Tibial artery (tissue), 4 donors: ENCODE results near the gene MGAT2.

ENCODE experiments used
- DNase-seq, 2 donors: peaks; one replicate each; pipeline ENCODE4 v3.0.0-alpha.2; 2019
- H3K27ac ChIP-seq, 2 donors: fragments of 200-600 bp; sonication (generic) in 1 of 2; 1 replicate in 1 of 2; 2 replicates in 1 of 2; pipeline ENCODE4 v1.5.1; 2018 to 2019; ENCODE audit warnings: mild to moderate bottlenecking in 1 of 2
- H3K27me3 ChIP-seq, 2 donors: fragments of 200-600 bp; sonication (generic) in 1 of 2; one replicate each; pipeline versions ENCODE4 v1.5.1 to v1.6.0; 2016 to 2019
- H3K36me3 ChIP-seq, 3 donors: fragments of 200-600 bp; sonication (generic) in 2 of 3; one replicate each; pipeline ENCODE4 v1.5.1; 2016 to 2019; ENCODE audit warnings: mild to moderate bottlenecking in 2 of 3
- H3K4me1 ChIP-seq, 4 donors: fragments of 200-600 bp; sonication (generic) in 2 of 4; 1 replicate in 3 of 4; 2 replicates in 1 of 4; pipeline ENCODE4 v1.5.1; 2016 to 2019
- H3K4me3 ChIP-seq, 2 donors: fragments of 200-600 bp; sonication (generic) in 1 of 2; 1 replicate in 1 of 2; 2 replicates in 1 of 2; pipeline ENCODE4 v1.5.1; 2018 to 2019; ENCODE audit warnings: mild to moderate bottlenecking in 2 of 2
- H3K9me3 ChIP-seq, 3 donors: fragments of 200-600 bp; sonication (generic) in 1 of 3; one replicate each; pipeline ENCODE4 v1.5.1; 2016 to 2019
- CTCF ChIP-seq, 2 experiments: fragments of 200-600 bp in 1 of 2; fragments of 450-650 bp in 1 of 2; IDR thresholded peaks; one replicate each; pipeline ENCODE4 v1.5.1; 2017 to 2019; ENCODE audit warnings: antibody characterized with exemption in 2 of 2, mild to moderate bottlenecking in 1 of 2, moderate library complexity in 1 of 2
- intact Hi-C: fragments of 100-400 bp; cut with DNase I; formaldehyde crosslinking; loops from one replicate; pipeline ENCODE4 v1.15.0; 2023; ENCODE audit warnings: low total_unique reads

Gene MGAT2

DNA sequence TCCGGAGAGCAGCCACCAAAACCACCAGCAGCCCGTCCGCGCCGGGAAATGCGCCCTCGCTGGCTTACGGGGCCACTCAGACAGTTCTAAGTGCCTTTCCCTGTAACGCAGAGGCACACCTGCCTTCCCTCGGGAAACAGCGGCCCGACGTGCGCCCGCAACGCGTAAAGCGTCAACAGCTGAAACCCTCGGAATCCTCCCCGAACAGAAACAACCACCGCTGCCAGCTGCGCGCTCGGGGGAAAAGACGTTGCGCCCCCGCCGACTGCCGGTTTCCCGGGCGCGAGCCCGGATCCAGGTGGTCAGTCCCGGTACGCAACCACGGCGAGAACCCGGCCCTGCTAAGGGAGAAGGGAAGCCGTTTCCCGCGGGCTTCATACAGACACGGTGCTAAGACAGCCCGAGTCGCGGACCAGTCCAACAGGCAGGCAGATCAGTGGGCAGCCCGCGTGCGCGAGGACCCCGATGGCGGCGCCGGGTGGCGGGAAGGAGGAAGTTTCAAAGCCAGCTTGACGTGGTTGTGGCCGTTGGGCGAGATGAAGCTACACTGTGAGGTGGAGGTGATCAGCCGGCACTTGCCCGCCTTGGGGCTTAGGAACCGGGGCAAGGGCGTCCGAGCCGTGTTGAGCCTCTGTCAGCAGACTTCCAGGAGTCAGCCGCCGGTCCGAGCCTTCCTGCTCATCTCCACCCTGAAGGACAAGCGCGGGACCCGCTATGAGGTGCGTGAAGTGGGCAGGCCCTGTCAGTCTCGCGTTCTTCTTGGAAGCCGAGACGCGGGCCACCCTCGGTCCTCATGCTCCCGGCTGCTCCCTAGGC is 21.9 kb upstream of the MGAT2 start, which contains the start of gene LRR1:
Gene LRR1 (plus strand): TSS at position 456 of the 816 bp plus-strand sequence. CDS start 81 bp downstream, at position 537.
- H3K9me3 ChIP-seq, result no peaks in the 10 kb centered on the region
- no peak for TF ChIP-seq CTCF (IDR thresholded peaks at IDR 0.05)
- peaks cover 0 to 4% (median 1%) of the 10 kb centered on the region in 3 donors for H3K36me3 ChIP-seq
- no peaks in the 10 kb centered on the region for H3K27me3 ChIP-seq
- peaks cover 0 to 12% (median 4%) of the 10 kb centered on the region in 4 donors for H3K4me1 ChIP-seq
- DNase-seq, result peak; percentile 80 to 91
- H3K27ac ChIP-seq, result peak within 1 kb of the TSS; percentile 90 to 93
- intact Hi-C loops, result no loop called here
- peak within 1 kb of the TSS; percentile 70 to 96 for H3K4me3 ChIP-seq

DNA sequence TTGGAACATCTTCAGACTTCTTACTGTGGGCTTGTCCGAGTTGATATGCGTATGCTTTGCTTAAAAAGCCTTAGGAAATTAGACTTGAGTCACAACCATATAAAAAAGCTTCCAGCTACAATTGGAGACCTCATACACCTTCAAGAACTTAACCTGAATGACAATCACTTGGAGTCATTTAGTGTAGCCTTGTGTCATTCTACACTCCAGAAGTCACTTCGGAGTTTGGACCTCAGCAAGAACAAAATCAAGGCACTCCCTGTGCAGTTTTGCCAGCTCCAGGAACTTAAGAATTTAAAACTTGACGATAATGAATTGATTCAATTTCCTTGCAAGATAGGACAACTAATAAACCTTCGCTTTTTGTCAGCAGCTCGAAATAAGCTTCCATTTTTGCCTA is 13.0 kb upstream of the MGAT2 start:
- Histone ChIP-seq H3K27ac (no peak overlapping the region), H3K4me1 (no peaks in the 10 kb centered on the region), H3K36me3 (peaks cover 1 to 11% (median 5%) of the 10 kb centered on the region in 3 donors), H3K4me3 (no peak overlapping the region), H3K27me3 (no peaks in the 10 kb centered on the region), H3K9me3 (no peaks in the 10 kb centered on the region)
- no peak for TF ChIP-seq CTCF (IDR thresholded peaks at IDR 0.05)
- intact Hi-C loops, result no loop called here
- no peak for DNase-seq

GRCh38 chr14:49612251-49612650 is 8.3 kb upstream of the MGAT2 start:
- intact Hi-C loops, result no loop called here
- Histone ChIP-seq H3K9me3 (no peaks in the 10 kb centered on the region), H3K36me3 (peaks cover 5 to 16% (median 5%) of the 10 kb centered on the region in 3 donors), H3K4me3 (no peak overlapping the region), H3K4me1 (no peaks in the 10 kb centered on the region), H3K27ac (no peak overlapping the region), H3K27me3 (no peaks in the 10 kb centered on the region)
- TF ChIP-seq CTCF (IDR thresholded peaks at IDR 0.05), result no peak
- no peak for DNase-seq

DNA sequence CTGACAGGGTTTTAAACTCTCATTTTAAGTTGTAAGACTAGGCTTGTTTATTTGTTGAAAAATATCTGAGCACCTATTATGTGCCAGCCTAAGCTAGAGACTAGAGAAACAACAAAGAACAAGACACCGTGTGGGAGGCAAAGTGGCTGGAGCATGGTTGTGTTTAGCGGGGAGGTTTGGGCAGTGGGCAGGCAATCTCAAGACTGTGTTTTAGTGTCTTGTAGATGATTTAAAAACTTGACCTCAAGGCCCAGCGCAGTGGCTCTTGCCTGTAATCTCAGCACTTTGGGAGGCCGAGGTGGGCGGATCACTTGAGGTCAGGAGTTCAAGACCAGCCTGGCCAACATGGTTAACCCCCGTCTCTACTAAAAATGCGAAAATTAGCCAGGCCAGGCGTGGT is 7.9 kb upstream of the MGAT2 start:
- TF ChIP-seq CTCF (IDR thresholded peaks at IDR 0.05), result no peak
- intact Hi-C loops, result no loop called here
- H3K27me3 ChIP-seq, result no peaks in the 10 kb centered on the region
- no peaks in the 10 kb centered on the region for H3K9me3 ChIP-seq
- H3K27ac ChIP-seq, result no peak overlapping the region
- H3K4me1 ChIP-seq, result no peaks in the 10 kb centered on the region
- DNase-seq, result peak in 1 of 2 donors; percentile 24
- H3K36me3 ChIP-seq, result peaks cover 2 to 19% (median 7%) of the 10 kb centered on the region in 3 donors
- no peak overlapping the region for H3K4me3 ChIP-seq

DNA sequence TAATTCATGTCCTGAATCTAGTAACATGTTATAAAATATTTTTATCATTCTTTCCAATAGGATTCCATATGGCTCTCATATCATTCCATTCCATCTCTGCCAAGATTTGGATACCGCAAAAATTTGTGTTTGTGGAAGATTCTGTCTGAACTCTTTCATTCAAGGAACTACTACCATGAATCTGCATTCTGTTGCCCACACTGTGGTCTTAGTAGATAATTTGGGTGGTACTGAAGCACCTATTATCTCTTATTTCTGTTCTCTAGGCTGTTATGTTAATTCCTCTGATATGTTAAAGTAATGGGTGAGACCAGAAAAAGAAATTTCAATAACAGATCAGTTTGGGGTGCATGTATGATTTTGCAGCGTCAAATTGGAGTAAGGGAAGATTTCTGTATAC is 6.4 kb upstream of the MGAT2 start:
- no peaks in the 10 kb centered on the region for H3K9me3 ChIP-seq
- no peaks in the 10 kb centered on the region for H3K27me3 ChIP-seq
- no peak for TF ChIP-seq CTCF (IDR thresholded peaks at IDR 0.05)
- intact Hi-C loops, result no loop called here
- H3K36me3 ChIP-seq, result peaks cover 16 to 31% (median 19%) of the 10 kb centered on the region in 3 donors
- H3K4me3 ChIP-seq, result no peak overlapping the region
- no peak overlapping the region for H3K27ac ChIP-seq
- peaks cover 0 to 11% (median 3%) of the 10 kb centered on the region in 4 donors for H3K4me1 ChIP-seq
- no peak for DNase-seq
